GM21447 (cell line): ENCODE measurements around the gene PRRG1.
"Not testable (repeated sequence)": the region's sequence is repeated elsewhere in the genome, so short reads cannot be mapped to it uniquely, and the experiment has no call there.

Experiments used
- ATAC-seq: cut with Tn5 transposase; IDR thresholded peaks from one replicate; pipeline ENCODE4 v1.9.1; 2021; ENCODE audit not compliant: unreplicated experiment

PRRG1 gene

GRCh38 chrX:37378404-37378803, 29.2 kb downstream of the PRRG1 start:
- no peak for ATAC-seq

- ATAC-seq, result no peak
These were observed 29.7 kb downstream of the PRRG1 start for GRCh38 chrX:37378830-37379229.

DNA sequence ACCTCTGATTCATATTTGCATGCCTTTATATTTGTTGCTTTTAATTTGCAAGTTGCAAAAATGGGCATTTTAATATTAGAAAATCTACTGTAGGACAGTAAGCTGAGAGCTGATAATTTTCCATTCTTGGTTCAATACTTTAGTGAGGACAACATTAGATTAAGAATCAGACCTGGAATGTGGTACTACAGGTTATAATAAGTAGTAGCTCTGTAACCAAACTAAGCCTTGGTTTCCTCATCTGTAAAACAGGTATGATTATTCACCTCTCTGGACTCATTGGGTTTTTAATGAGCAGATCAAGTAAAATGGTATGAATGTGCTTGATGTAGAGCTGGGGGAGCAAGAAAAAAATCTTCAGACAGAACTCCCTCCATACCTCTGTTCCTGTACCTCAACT, 31.1 kb downstream of the PRRG1 start:
- ATAC-seq, result no peak

- no peak for ATAC-seq
These were observed 31.8 kb downstream of the PRRG1 start for GRCh38 chrX:37380924-37381323.

DNA sequence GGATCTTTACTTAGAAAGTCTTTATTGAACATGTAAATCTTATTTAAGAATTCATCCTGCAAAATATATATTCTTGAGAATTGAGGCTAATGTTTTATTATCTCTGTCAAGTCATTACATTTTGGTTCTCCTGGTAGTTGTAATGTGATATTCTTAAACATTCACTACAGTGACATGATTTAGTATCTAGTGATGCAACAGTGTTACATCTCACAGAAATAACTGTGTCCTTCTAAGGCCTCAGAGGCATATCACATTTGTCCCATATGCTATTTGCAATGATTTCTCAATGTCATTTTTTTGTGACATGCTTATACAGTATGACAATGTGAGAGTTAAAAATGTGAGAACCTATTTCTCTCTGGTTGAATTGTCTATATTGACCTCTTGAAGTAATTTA, 34.1 kb downstream of the PRRG1 start:
- ATAC-seq, result no peak

GRCh38 chrX:37388413-37388812, 39.2 kb downstream of the PRRG1 start:
- no peak for ATAC-seq

GRCh38 chrX:37405956-37406355, 56.8 kb downstream of the PRRG1 start:
- no peak for ATAC-seq

- no peak for ATAC-seq
These were observed 58.6 kb downstream of the PRRG1 start for GRCh38 chrX:37407736-37408135.

- no peak for ATAC-seq
These were observed 60.1 kb downstream of the PRRG1 start for GRCh38 chrX:37409278-37409677.

- ATAC-seq, result no peak
These were observed 71.0 kb downstream of the PRRG1 start for GRCh38 chrX:37420185-37420584.

GRCh38 chrX:37420756-37421155, 71.6 kb downstream of the PRRG1 start:
- no peak for ATAC-seq

DNA sequence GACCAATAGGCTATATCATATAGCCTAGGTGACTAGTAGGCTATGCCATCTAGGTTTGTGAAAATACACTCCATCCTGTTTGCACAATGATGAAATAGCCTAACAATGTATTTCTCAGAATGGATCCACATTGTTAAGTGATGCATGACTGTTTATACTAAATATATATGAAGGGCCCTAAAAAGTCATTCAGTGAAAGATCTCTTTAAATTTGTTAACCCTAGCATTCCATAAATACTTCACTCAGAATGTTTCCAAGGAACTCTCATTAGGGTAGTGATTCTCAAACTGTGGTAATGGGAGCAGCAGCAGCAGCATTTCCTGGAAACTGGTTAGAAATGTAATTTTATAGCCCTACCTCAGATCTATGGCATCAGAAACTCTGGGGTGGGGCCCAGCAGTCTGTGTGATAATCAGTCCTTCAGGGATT, 74.9 kb downstream of the PRRG1 start:
- no peak for ATAC-seq

DNA sequence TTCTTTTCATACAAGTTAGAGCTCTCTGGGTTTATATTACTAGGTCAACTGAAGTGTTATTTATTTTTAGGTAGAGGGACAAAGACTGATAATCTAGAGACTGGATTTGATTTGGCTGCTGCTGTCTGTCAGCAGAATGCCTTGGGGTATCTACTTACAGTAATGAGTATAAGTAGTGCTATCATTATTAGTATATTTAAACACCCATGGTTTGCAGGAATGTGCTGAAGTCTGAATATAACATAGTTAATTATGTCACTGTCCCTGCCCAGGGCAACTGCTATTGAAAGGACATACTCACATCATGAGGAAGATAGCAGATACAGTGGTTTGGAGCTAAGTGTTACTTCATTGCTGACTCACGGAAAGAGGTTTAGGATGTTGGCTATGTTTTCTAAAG, 76.2 kb downstream of the PRRG1 start:
- ATAC-seq, result no peak

- not testable (repeated sequence) for ATAC-seq
These were observed 79.8 kb downstream of the PRRG1 start for GRCh38 chrX:37428962-37429361.

GRCh38 chrX:37434362-37434761, 85.2 kb downstream of the PRRG1 start:
- no peak for ATAC-seq

GRCh38 chrX:37437160-37437559, 88.0 kb downstream of the PRRG1 start:
- ATAC-seq, result no peak

GRCh38 chrX:37441377-37441776, 92.2 kb downstream of the PRRG1 start:
- ATAC-seq, result no peak

DNA sequence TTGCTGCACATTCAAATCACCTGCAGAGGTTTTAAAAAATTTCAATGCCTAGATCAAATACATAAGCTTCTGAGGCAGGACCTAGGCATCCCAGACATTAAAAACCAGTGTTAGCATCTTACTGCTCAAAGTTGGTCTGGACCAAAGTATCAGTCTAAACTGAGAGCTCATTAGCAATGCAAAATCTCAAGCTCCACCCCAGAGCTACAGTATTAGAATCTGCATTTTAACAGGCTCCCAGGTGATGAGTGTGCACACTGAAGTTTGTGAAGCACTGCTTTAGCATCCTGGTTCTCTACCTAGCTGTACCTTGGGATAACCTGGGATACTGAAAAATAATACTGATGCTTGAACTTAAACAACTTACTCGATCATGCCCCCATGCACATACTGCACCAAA, 96.0 kb downstream of the PRRG1 start:
- ATAC-seq, result no peak

GRCh38 chrX:37453821-37454220, 104.7 kb downstream of the PRRG1 start:
- ATAC-seq, result no peak

DNA sequence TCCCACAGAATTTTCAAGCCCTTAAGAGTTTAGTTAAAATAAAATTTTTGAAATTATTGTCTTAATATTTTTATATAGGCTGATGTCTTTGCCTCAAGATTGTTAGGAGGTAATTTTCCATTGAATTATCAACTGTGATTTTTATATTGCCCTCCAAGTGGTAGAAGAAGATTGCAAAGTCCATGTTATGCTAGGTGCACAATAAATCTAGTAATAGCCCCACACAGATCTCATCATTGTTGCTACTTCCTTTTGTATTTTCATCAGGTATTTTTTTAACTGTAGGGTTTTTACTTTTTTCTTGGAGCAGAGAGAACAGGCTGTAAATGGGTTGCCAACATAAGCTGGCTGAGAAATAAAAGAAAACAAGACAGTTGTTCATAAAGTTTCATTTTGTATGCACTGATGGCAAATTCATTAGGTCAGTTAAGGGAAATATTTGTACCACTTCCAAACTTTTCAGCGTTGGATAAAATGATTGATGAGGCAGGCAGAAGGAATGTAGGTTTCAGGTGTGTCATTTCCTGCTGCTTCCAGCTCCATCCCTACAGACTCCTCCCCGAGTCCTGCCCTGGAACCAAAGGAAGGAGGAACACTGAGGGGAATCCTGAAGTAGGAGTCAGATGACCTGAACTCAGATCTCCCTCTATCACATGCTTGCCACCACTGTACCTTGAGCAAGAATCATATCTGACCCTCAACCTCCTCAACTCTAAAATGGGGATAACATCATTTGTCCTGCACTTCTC, 105.5 kb downstream of the PRRG1 start:
- ATAC-seq, result no peak

DNA sequence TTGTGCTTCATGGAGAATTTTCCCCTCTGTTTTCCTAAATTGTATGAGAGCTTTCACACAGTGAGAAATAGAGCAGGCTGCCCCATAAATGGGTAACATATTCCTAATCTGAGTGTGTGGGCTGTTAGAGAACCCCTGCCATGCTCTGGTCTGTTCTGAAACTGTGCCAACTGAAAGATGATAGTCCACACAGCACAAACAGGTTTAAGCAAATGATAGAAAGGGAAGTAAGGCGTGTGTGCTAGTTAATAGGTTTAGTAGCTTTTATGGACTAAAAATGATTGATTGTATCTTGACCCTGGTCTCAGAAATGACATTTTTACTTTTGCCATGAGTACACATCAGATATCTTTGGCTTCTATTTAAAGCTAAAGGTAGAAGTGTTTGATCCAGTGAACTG, 106.2 kb downstream of the PRRG1 start:
- no peak for ATAC-seq

- not testable (repeated sequence) for ATAC-seq
These were observed 111.1 kb downstream of the PRRG1 start for GRCh38 chrX:37460285-37460684.

DNA sequence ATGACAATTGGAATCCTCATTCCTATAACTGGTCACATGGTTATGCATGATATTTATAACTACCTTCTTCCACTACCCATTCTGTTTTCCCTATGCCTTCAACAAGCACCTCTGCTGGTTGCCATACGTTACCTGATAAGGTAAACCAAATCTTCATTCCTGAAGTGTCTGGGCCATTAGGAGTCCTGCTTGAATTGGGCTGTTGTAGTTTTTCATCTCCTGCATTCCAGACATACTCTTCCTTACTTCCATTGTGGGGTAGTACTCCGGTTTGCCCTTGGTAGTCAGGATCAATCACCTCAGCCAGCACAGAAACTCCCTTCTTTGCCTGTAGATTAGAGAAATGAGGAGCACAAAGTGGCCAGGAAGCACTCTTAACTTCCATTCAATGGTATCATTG, 113.2 kb downstream of the PRRG1 start:
- ATAC-seq, result no peak
